Endothelial cell of umbilical vein (primary cell): ENCODE data around the gene REPS1. TPM values are rescaled to one million over a fixed set of nuclear protein-coding genes. Genes with fewer than 3 reads are reported as not detected.

Experiments
- BruUV-seq: library from RNA; stranded (reverse); fragments of 400-500 nt; replicated peaks from 2 replicates; lab custom pipeline; 2021; lab: Mats Ljungman, UMichigan
- CTCF ChIA-PET: fragments of 300-600, 350-600 bp; sonication (Branson Sonifier 250); formaldehyde crosslinking; loops from one replicate; lab custom pipeline; 2021; ENCODE audit warnings: antibody characterized with exemption, inconsistent platforms; lab: Charles Lee
- POLR2A ChIA-PET: fragments of 300-600, 350-600 bp; sonication (Branson Sonifier 250); formaldehyde crosslinking; loops from one replicate; lab custom pipeline; 2021; ENCODE audit warnings: antibody characterized with exemption, inconsistent platforms; lab: Charles Lee
- DNase-seq: peaks from one replicate; pipeline ENCODE4 v3.0.0-alpha.2; 2011; ENCODE audit warnings: low read depth, low spot score
- FAIRE-seq: peaks from 2 replicates; lab custom pipeline; 2011; peaks lifted over from hg19 to GRCh38; lab: Jason Lieb, UNC
- H2AFZ ChIP-seq: 2 replicates; pipeline ENCODE4 v1.6.0; 2012; ENCODE audit warnings: low read depth, low read length, control low read depth, inconsistent platforms
- H3K27ac ChIP-seq: 2 replicates; pipeline ENCODE4 v1.5.1; 2011; ENCODE audit warnings: low read depth, mild to moderate bottlenecking, control low read depth, low read length, moderate library complexity; ENCODE audit not compliant: insufficient read depth
- H3K27me3 ChIP-seq, 2 experiments: 2 replicates each; pipeline versions ENCODE4 v1.6.0 to v1.6.1; 2011; ENCODE audit warnings: low read length in 2 of 2, mixed read lengths in 1 of 2; ENCODE audit not compliant: control insufficient read depth in 2 of 2, insufficient read depth in 2 of 2
- H3K36me3 ChIP-seq, 2 experiments: 2 replicates in 1 of 2; 3 replicates in 1 of 2; pipeline ENCODE4 v1.5.1; 2011; ENCODE audit warnings: low read length in 2 of 2, mild to moderate bottlenecking in 1 of 2, moderate library complexity in 1 of 2; ENCODE audit not compliant: control insufficient read depth in 2 of 2, insufficient read depth in 2 of 2; ENCODE audit errors: extremely low read depth in 1 of 2
- H3K4me1 ChIP-seq: 3 replicates; pipeline ENCODE4 v1.5.1; 2011; ENCODE audit warnings: mild to moderate bottlenecking, low read length; ENCODE audit not compliant: control insufficient read depth, insufficient read depth; ENCODE audit errors: extremely low read depth
- H3K4me2 ChIP-seq: 2 replicates; pipeline ENCODE4 v1.6.1; 2011; ENCODE audit warnings: low read length, control low read depth, mixed read lengths; ENCODE audit not compliant: insufficient read depth
- H3K4me3 ChIP-seq, 3 experiments: fragments of 200-600 bp in 1 of 3; sonication (generic), shearing (Covaris generic) in 1 of 3; replicated peaks in 1 of 3; 2 replicates each; pipeline ENCODE4 v1.5.1; 2011 to 2016; ENCODE audit warnings: control low read depth in 3 of 3, low read length in 3 of 3, mild to moderate bottlenecking in 2 of 3, inconsistent platforms in 1 of 3, low read depth in 1 of 3, moderate library complexity in 1 of 3; ENCODE audit not compliant: insufficient read depth in 1 of 3
- H3K79me2 ChIP-seq: 2 replicates; pipeline ENCODE4 v1.6.0; 2012; ENCODE audit warnings: low read length, inconsistent platforms; ENCODE audit not compliant: control insufficient read depth, insufficient read depth
- H3K9ac ChIP-seq: replicated peaks from 2 replicates; pipeline ENCODE3; 2011; ENCODE audit warnings: low read length, control low read depth; ENCODE audit not compliant: insufficient read depth; ENCODE audit errors: extremely low read depth
- H3K9me1 ChIP-seq: replicated peaks from 3 replicates; pipeline ENCODE4 v1.6.0; 2011; ENCODE audit warnings: mild to moderate bottlenecking, low read length; ENCODE audit not compliant: control insufficient read depth, insufficient read depth; ENCODE audit errors: extremely low read depth
- H3K9me3 ChIP-seq: replicated peaks from 2 replicates; pipeline ENCODE4 v1.5.1; 2012; ENCODE audit warnings: low read length, inconsistent platforms; ENCODE audit not compliant: control insufficient read depth, insufficient read depth
- H4K20me1 ChIP-seq: replicated peaks from 2 replicates; pipeline ENCODE3; 2011; ENCODE audit warnings: mild to moderate bottlenecking, low read length; ENCODE audit not compliant: control insufficient read depth, insufficient read depth; ENCODE audit errors: extremely low read depth
- EZH2 ChIP-seq: IDR thresholded peaks from 2 replicates; pipeline ENCODE4 v1.6.1; 2012; ENCODE audit warnings: borderline replicate concordance, low read depth, mild to moderate bottlenecking, moderate library complexity, low read length, inconsistent platforms; ENCODE audit not compliant: severe bottlenecking
- FOS ChIP-seq: IDR thresholded peaks from 2 replicates; pipeline ENCODE4 v1.6.1; 2011; ENCODE audit warnings: mild to moderate bottlenecking, low read length, moderate library complexity, borderline replicate concordance; ENCODE audit not compliant: insufficient read depth
- GATA2 ChIP-seq: IDR thresholded peaks from 2 replicates; pipeline ENCODE4 v1.7.0; 2011; ENCODE audit warnings: low read depth, mild to moderate bottlenecking, moderate library complexity, mixed read lengths, low read length; ENCODE audit not compliant: insufficient read length, insufficient read depth
- JUN ChIP-seq: IDR thresholded peaks from 2 replicates; pipeline ENCODE4 v1.6.1; 2011; ENCODE audit warnings: borderline replicate concordance, low read depth; ENCODE audit not compliant: insufficient read length, insufficient read depth
- MYC ChIP-seq: IDR thresholded peaks from one replicate; pipeline ENCODE4 v1.6.1; 2011; ENCODE audit warnings: mild to moderate bottlenecking, low read depth, low read length
- POLR2A ChIP-seq: IDR thresholded peaks from 2 replicates; pipeline ENCODE4 v1.6.1; 2012; ENCODE audit warnings: low read depth, mild to moderate bottlenecking, control low read depth, low read length
- POLR2AphosphoS5 ChIP-seq: IDR thresholded peaks from 2 replicates; pipeline ENCODE4 v1.6.1; 2012; ENCODE audit warnings: low read depth, mild to moderate bottlenecking, control low read depth, low read length, moderate library complexity; ENCODE audit not compliant: insufficient read depth
- dilution Hi-C: fragments of 300-500 bp; cut with MboI; formaldehyde crosslinking; loops from one replicate; pipeline ENCODE4 v1.15.0; 2019; ENCODE audit warnings: low sequenced_read_pairs; ENCODE audit not compliant: extremely low pct_ligation_motif_present
- intact Hi-C: fragments of 100-400 bp; cut with micrococcal nuclease; formaldehyde crosslinking; loops from one replicate; pipeline ENCODE4 v1.10.0; 2022
- polyA plus RNA-seq, 4 experiments: library from polyadenylated mRNA; depleted of rRNA in 3 of 4; stranded (reverse) in 3 of 4; unstranded in 1 of 4; fragments of >200 nt; gene quantifications; 2 replicates each; pipeline versions ENCODE4 v1.2.1 to v1.2.3, GENCODE V29; 2011 to 2012; ENCODE audit warnings: missing spikeins in 1 of 4
- total RNA-seq: library from RNA; stranded (reverse); gene quantifications from 2 replicates; pipeline ENCODE4 v1.2.3, GENCODE V29; 2021
- TF ChIP-seq, protein P1 (sequence below), 2 donors: IDR thresholded peaks; 1 replicate in 1 of 2; 2 replicates in 1 of 2; pipeline ENCODE4 v1.5.1; 2011; ENCODE audit warnings: low read length in 2 of 2, mild to moderate bottlenecking in 2 of 2, moderate library complexity in 2 of 2, control low read depth in 1 of 2, inconsistent platforms in 1 of 2, low read depth in 1 of 2; ENCODE audit not compliant: insufficient read depth in 1 of 2; ENCODE audit errors: extremely low read depth in 1 of 2
- TF ChIP-seq, protein P2 (sequence below): IDR thresholded peaks from 2 replicates; pipeline ENCODE4 v1.6.1; 2011; ENCODE audit not compliant: insufficient read depth, insufficient read length

REPS1 gene
- total and polyA plus RNA-seq, 2 donors (not counting 3 experiments of a cell fraction or from before 2014, with no cell fraction given), result 20.6 to 35.0 TPM

DNA sequence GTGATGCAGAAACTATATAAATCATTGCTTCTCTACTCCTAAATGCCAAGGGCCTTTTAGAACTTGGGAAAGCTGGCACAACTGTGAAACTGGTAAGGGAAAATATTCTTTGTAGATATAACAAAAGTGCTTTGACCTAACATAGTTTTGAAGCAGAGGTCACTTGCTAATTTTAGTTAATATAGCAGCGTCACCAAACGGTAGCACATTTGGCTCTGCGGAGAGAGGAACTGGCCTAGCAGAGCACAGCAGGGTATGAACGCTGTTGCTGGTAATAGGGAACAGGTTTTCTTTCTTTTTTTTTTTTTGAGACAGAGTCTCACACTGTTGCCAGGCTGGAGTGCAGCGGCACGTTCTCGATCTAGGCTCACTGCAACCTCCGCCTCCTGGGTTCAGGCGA, 124.7 kb downstream of the REPS1 start:
- ChIA-PET CTCF (no interaction called here), POLR2A (no interaction called here)
- FAIRE-seq (peak; percentile 55), DNase-seq (no peak)
- H4K20me1 ChIP-seq, result no peaks in the 10 kb centered on the region
- no peaks in the 10 kb centered on the region for H3K36me3 ChIP-seq
- intact Hi-C loops (no loop called here), dilution Hi-C loops (no loop called here)
- H3K4me3 ChIP-seq, result no peak overlapping the region
- H3K9me3 ChIP-seq, result no peaks in the 10 kb centered on the region
- no peak overlapping the region for H3K9ac ChIP-seq
- no peak overlapping the region for H3K27ac ChIP-seq
- no peaks in the 10 kb centered on the region for H3K9me1 ChIP-seq
- H3K4me2 ChIP-seq, result no peak overlapping the region
- no peak overlapping the region for H2AFZ ChIP-seq
- no peaks in the 10 kb centered on the region for H3K79me2 ChIP-seq
- no TSS peak for BruUV-seq
- H3K4me1 ChIP-seq, result no peaks in the 10 kb centered on the region
- H3K27me3 ChIP-seq, result peaks cover 0 to 2% of the 10 kb centered on the region in 2 experiments
- no peak for TF ChIP-seq MYC
- TF ChIP-seq POLR2AphosphoS5, result no peak
- TF ChIP-seq JUN, result no peak
- TF ChIP-seq POLR2A, result no peak
- TF ChIP-seq FOS, result no peak
- TF ChIP-seq, protein P1, sequence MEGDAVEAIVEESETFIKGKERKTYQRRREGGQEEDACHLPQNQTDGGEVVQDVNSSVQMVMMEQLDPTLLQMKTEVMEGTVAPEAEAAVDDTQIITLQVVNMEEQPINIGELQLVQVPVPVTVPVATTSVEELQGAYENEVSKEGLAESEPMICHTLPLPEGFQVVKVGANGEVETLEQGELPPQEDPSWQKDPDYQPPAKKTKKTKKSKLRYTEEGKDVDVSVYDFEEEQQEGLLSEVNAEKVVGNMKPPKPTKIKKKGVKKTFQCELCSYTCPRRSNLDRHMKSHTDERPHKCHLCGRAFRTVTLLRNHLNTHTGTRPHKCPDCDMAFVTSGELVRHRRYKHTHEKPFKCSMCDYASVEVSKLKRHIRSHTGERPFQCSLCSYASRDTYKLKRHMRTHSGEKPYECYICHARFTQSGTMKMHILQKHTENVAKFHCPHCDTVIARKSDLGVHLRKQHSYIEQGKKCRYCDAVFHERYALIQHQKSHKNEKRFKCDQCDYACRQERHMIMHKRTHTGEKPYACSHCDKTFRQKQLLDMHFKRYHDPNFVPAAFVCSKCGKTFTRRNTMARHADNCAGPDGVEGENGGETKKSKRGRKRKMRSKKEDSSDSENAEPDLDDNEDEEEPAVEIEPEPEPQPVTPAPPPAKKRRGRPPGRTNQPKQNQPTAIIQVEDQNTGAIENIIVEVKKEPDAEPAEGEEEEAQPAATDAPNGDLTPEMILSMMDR (IDR thresholded peaks at IDR 0.05; ENCODE audit: extremely low read depth in 1 of 2, insufficient read depth in 1 of 2, low read depth in 1 of 2, low read length in 2 of 2), result no peak
- no peak for TF ChIP-seq EZH2
- no peak for TF ChIP-seq GATA2
- TF ChIP-seq, protein P2, sequence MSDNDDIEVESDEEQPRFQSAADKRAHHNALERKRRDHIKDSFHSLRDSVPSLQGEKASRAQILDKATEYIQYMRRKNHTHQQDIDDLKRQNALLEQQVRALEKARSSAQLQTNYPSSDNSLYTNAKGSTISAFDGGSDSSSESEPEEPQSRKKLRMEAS, result no peak
